NB4 (cell line): ENCODE results near the gene SEPTIN12.

Experiments
- DNase-seq: peaks from one replicate; pipeline ENCODE4 v3.0.0; 2010; ENCODE audit warnings: low read depth
- H3K4me3 ChIP-seq: one replicate; pipeline ENCODE4 v1.5.1; 2011; ENCODE audit warnings: mild to moderate bottlenecking, low read depth, low read length, moderate library complexity
- MYC ChIP-seq: IDR thresholded peaks from 2 replicates; pipeline ENCODE4 v1.6.1; 2011; ENCODE audit warnings: low read depth, low read length
- POLR2A ChIP-seq: IDR thresholded peaks from 2 replicates; pipeline ENCODE4 v1.6.1; 2011; ENCODE audit warnings: mild to moderate bottlenecking; ENCODE audit not compliant: insufficient read length; ENCODE audit errors: extremely low read depth
- TF ChIP-seq, protein P1 (sequence below): IDR thresholded peaks from one replicate; pipeline ENCODE4 v1.5.1; 2012; ENCODE audit warnings: low read depth, low read length
- TF ChIP-seq, protein P2 (sequence below): IDR thresholded peaks from 2 replicates; pipeline ENCODE4 v1.6.1; 2011; ENCODE audit warnings: low read depth, low read length

The SEPTIN12 gene, protein sequence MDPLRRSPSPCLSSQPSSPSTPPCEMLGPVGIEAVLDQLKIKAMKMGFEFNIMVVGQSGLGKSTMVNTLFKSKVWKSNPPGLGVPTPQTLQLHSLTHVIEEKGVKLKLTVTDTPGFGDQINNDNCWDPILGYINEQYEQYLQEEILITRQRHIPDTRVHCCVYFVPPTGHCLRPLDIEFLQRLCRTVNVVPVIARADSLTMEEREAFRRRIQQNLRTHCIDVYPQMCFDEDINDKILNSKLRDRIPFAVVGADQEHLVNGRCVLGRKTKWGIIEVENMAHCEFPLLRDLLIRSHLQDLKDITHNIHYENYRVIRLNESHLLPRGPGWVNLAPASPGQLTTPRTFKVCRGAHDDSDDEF

DNA sequence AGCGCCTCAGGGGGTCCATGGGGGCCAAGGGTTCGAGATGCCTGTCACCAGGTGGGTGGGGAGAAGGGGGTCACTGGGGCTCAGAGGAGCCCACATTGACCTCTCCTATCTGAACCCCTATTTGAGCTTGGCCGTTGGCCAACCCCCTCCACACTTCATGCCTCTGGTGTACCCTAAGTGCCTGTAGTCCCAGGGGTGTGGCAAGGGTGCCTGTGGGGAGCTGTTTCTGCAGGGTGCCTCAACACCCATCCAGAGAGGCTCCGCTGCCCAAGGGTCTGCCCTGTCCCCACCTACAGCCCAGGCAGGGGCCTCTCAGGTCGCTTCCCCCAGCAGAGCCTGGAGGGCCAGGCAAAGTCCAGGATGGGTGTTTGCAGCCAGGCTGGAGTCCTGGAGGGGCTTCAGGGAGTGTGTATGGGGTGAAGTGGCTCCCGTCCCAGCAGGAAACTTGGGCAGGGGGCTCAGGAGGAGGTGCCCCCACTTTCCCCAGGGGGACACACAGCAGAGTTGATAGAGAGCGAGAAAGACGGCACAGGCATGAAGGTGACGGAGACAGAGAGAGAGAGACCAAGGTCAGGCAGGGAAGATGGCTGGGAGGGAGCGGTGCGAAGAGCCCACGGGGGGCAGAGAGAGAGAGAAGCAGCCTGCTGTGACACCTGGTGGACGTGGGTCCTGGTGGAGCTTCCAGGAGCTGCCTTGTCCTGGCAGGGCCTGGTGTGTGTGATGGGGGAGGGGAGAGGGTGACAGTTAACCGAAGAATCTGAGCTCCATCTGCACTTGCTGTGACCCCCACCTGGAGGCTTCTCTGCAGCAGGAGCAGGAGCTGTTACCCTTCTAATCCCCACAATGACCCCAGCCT lies at the start of gene SEPTIN12:
Gene SEPTIN12, minus strand, starts transcription at position 719 of the 856 bp plus-strand sequence. Its CDS starts 700 bp downstream, at position 19.
- H3K4me3 ChIP-seq = no peak within 1 kb of the TSS
- TF ChIP-seq, protein P1, sequence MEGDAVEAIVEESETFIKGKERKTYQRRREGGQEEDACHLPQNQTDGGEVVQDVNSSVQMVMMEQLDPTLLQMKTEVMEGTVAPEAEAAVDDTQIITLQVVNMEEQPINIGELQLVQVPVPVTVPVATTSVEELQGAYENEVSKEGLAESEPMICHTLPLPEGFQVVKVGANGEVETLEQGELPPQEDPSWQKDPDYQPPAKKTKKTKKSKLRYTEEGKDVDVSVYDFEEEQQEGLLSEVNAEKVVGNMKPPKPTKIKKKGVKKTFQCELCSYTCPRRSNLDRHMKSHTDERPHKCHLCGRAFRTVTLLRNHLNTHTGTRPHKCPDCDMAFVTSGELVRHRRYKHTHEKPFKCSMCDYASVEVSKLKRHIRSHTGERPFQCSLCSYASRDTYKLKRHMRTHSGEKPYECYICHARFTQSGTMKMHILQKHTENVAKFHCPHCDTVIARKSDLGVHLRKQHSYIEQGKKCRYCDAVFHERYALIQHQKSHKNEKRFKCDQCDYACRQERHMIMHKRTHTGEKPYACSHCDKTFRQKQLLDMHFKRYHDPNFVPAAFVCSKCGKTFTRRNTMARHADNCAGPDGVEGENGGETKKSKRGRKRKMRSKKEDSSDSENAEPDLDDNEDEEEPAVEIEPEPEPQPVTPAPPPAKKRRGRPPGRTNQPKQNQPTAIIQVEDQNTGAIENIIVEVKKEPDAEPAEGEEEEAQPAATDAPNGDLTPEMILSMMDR = no peak
- no peak for TF ChIP-seq POLR2A
- TF ChIP-seq, protein P2, sequence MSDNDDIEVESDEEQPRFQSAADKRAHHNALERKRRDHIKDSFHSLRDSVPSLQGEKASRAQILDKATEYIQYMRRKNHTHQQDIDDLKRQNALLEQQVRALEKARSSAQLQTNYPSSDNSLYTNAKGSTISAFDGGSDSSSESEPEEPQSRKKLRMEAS = no peak
- no peak for TF ChIP-seq MYC
- DNase-seq = no peak

DNA sequence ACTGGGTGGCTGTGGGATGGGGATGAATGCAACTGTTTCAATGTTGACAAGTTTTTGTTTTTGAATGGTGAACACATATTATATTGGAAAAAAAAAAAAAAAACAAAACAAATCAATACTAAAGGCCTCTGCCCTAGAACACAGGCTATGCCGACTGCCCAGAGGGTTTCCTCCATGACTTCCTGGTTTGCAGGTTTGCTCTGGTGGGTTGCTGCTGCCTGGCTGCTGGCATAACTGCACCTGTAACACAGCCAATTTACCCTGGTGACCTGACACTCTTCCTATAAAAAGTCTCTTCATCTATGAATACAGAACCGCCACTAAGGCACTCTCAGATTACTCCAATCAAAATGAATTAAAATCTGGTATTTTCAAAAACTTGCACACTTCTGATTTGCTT lies 48.6 kb upstream of the SEPTIN12 start:
- no peak for DNase-seq
- no peak for TF ChIP-seq POLR2A
- TF ChIP-seq, protein P1 = no peak
- no peak for TF ChIP-seq MYC
- TF ChIP-seq, protein P2 = no peak
- no peak overlapping the region for H3K4me3 ChIP-seq

DNA sequence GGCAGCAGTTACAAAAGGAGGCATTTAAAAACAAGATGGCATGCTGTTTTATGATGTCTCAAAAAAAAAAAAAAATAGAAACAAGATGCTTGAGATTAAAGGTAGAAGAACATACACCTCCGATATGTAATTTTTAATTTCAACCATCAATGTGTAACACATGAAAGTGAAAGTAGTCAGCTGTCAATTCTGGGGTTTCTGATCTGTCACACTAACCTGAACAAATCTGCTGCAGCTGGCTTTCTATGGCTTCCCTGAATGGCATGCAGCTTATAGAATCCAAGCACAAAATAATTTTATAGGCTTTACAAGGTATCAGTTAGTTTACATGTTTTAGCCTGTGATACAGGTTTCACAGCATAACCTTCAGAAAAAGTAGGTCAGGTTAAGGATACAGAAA lies 45.4 kb upstream of the SEPTIN12 start:
- TF ChIP-seq POLR2A = no peak
- TF ChIP-seq, protein P1 = no peak
- TF ChIP-seq, protein P2 = no peak
- no peak for TF ChIP-seq MYC
- no peak for DNase-seq
- no peak overlapping the region for H3K4me3 ChIP-seq

DNA sequence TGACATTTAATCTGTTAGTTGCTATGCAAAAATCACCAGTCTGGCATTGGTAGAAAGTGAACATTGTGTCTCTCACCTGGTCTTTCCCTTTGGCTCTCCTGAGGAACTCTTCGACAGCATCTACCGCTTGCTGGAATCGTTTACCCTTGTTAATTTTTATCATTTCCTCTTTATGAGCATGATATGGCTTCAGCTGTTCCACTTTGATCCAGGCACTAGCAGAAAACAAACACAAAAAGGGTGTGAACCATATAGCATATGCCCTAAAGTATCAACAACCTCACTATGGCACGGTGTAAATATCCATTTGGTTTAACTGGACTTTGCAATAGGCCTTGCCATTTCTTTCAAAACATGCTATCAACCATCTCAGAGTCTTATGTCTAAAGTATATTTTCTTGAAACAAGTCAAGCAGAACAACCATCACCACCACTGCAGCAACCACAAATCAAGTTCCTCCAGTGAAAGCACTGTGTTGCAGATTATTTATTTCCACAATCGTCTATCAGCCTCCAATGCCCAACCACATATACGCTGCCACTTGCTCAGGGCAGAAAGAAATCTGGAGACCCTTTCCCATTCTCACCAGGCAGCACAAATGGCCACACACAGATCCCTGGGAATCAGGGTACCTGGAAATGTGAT lies 44.7 kb upstream of the SEPTIN12 start:
- TF ChIP-seq MYC (no peak), POLR2A (no peak)
- TF ChIP-seq, protein P2 = no peak
- TF ChIP-seq, protein P1 = no peak
- H3K4me3 ChIP-seq = no peak overlapping the region
- DNase-seq = no peak

DNA sequence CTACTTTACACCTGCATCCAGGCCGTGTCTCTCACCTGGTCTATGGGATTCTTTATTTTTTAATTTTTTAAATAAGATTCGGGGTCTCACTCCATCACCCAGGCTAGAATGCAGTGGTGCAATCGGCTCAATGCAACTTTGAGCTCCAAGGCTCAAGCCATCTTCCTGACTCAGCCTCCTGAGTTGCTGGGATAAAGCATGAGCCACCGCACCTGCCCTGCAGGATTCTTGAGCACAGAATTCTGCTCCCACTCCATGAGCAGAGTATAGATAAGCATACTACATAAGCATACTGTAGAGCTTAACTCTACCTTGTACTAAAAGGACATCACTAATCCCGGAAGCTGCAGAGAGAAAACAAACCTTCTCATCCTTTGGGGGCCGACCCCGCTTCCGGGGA lies 43.5 kb upstream of the SEPTIN12 start:
- DNase-seq = no peak
- no peak overlapping the region for H3K4me3 ChIP-seq
- TF ChIP-seq, protein P1 = no peak
- TF ChIP-seq MYC (no peak), POLR2A (no peak)
- TF ChIP-seq, protein P2 = no peak
